AG04449 (cell line): ENCODE results near the gene SPRYD3.

Source experiments
- CTCF ChIA-PET: fragments of 350-600 bp; formaldehyde crosslinking; extraction: SDS; loops from one replicate; lab custom pipeline; 2021; ENCODE audit warnings: antibody characterized with exemption; lab: Yijun Ruan, JAX
- POLR2A ChIA-PET: fragments of 400-600, 350-600 bp; formaldehyde crosslinking; extraction: SDS; loops from one replicate; lab custom pipeline; 2020; ENCODE audit warnings: antibody characterized with exemption, inconsistent platforms; lab: Yijun Ruan, JAX
- DNase-seq: peaks from one replicate; pipeline ENCODE4 v3.0.0-alpha.2; 2010; ENCODE audit warnings: low read depth, low spot score
- H3K4me3 ChIP-seq: 2 replicates; pipeline ENCODE4 v1.5.1; 2011; ENCODE audit warnings: low read depth, mild to moderate bottlenecking, control low read depth, low read length
- CTCF ChIP-seq: IDR thresholded peaks from one replicate; pipeline ENCODE4 v1.5.1; 2011; ENCODE audit warnings: mild to moderate bottlenecking, moderate library complexity, low read length, control low read depth, inconsistent platforms; ENCODE audit not compliant: insufficient read depth; ENCODE audit errors: missing control alignments

The SPRYD3 gene

GRCh38 chr12:53048033-53048779 is 31.0 kb downstream of the SPRYD3 start:
- peak overlapping the region; percentile 66 for H3K4me3 ChIP-seq
- peak; percentile 18 for TF ChIP-seq CTCF
- POLR2A ChIA-PET: interaction anchor here (0.6 to 3.5 kb wide), 13 partner anchors 9 to 246 kb away, joined by 3 to 26 read pairs (median 7); partner anchors contain the start of genes EIF4B, IGFBP6 and SPRYD3
- CTCF ChIA-PET: interaction anchor here (0.6 to 6.5 kb wide), 15 partner anchors 9 to 148 kb away, joined by 3 to 92 read pairs (median 4); partner anchors contain the start of genes IGFBP6 and SOAT2
- no peak for DNase-seq

- CTCF ChIA-PET: interaction anchor here (0.6 to 6.5 kb wide), 13 partner anchors 9 to 166 kb away, joined by 3 to 92 read pairs (median 4); no protein-coding TSS in a partner anchor
- peak overlapping the region; percentile 83 for H3K4me3 ChIP-seq
- TF ChIP-seq CTCF: peak; percentile 19
- POLR2A ChIA-PET: interaction anchor here (0.6 to 3.5 kb wide), 16 partner anchors 9 to 247 kb away, joined by 3 to 26 read pairs (median 6); partner anchors contain the start of genes EIF4B, IGFBP6 and SPRYD3
- DNase-seq: no peak
These were observed 31.8 kb downstream of the SPRYD3 start for GRCh38 chr12:53047221-53048032.

- ChIA-PET POLR2A (interaction anchor here (0.6 to 3.5 kb wide), 13 partner anchors 8 to 56 kb away, joined by 3 to 26 read pairs (median 7); partner anchors contain the start of genes EIF4B, IGFBP6 and SPRYD3), CTCF (interaction anchor here (0.6 to 6.5 kb wide), 6 partner anchors 9 to 166 kb away, joined by 3 to 92 read pairs (median 10); no protein-coding TSS in a partner anchor)
- DNase-seq: no peak
- H3K4me3 ChIP-seq: peak overlapping the region; percentile 83
- no peak for TF ChIP-seq CTCF
These were observed 32.5 kb downstream of the SPRYD3 start for GRCh38 chr12:53046655-53047220.

GRCh38 chr12:53045696-53046045 is 33.5 kb downstream of the SPRYD3 start:
- no peak for TF ChIP-seq CTCF
- ChIA-PET CTCF (interaction anchor here (0.7 to 6.5 kb wide), 8 partner anchors 8 to 152 kb away, joined by 3 to 92 read pairs (median 4); no protein-coding TSS in a partner anchor), POLR2A (interaction anchor here (0.8 to 3.5 kb wide), 4 partner anchors 16 to 53 kb away, joined by 3 to 26 read pairs (median 8); partner anchors contain the start of gene SPRYD3)
- DNase-seq: no peak
- H3K4me3 ChIP-seq: peak overlapping the region; percentile 83

- no peak for TF ChIP-seq CTCF
- no peak overlapping the region for H3K4me3 ChIP-seq
- ChIA-PET POLR2A (interaction anchor here (1.1 to 2.6 kb wide), 4 partner anchors 12 to 54 kb away, joined by 3 to 10 read pairs (median 4); no protein-coding TSS in a partner anchor), CTCF (interaction anchor here (1.0 to 1.7 kb wide), 5 partner anchors 8 to 57 kb away, joined by 3 to 5 read pairs (median 4); no protein-coding TSS in a partner anchor)
- DNase-seq: no peak
These were observed 34.1 kb downstream of the SPRYD3 start for GRCh38 chr12:53044896-53045695.
